ENCODE measurements around the gene NOL6.
"Not testable (repeated sequence)": the region's sequence is repeated elsewhere in the genome, so short reads cannot be mapped to it uniquely, and the experiment has no call there.

DNA sequence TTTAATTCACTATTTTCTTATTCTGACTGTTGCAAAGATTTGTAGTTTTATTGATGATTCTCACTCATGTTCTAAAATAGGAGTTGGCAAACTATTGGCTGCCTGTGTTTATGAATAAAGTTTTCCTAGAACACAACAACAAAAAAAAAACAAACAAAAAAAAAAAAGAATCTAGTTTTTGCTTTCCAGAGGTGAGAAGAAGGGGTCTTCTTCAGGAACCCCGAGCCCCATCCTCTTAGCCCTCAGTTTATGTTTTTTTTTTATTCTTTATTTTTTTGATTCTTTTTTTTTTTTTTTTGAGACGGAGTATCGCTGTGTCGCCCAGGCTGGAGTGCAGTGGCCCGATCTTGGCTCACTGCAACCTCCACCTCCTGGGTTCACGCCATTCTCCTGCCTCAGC is 49.2 kb downstream of the NOL6 start:
- TF ChIP-seq POLR2A (IDR thresholded peaks at IDR 0.05) = not testable (repeated sequence)
- TF ChIP-seq, protein P1, sequence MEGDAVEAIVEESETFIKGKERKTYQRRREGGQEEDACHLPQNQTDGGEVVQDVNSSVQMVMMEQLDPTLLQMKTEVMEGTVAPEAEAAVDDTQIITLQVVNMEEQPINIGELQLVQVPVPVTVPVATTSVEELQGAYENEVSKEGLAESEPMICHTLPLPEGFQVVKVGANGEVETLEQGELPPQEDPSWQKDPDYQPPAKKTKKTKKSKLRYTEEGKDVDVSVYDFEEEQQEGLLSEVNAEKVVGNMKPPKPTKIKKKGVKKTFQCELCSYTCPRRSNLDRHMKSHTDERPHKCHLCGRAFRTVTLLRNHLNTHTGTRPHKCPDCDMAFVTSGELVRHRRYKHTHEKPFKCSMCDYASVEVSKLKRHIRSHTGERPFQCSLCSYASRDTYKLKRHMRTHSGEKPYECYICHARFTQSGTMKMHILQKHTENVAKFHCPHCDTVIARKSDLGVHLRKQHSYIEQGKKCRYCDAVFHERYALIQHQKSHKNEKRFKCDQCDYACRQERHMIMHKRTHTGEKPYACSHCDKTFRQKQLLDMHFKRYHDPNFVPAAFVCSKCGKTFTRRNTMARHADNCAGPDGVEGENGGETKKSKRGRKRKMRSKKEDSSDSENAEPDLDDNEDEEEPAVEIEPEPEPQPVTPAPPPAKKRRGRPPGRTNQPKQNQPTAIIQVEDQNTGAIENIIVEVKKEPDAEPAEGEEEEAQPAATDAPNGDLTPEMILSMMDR (IDR thresholded peaks at IDR 0.05) = not testable (repeated sequence)
